KMS-11 (cell line): ENCODE data around the gene PTGES3L.
A peak's percentile ranks its signal among the peaks of the same experiment; 100 is the strongest.

Experiments used
- H2AFZ ChIP-seq: fragments of 200-600 bp; sonication (generic); 2 replicates; pipeline ENCODE4 v1.6.1; 2016; ENCODE audit warnings: antibody characterized with exemption, mixed run types, low read depth
- H3K27ac ChIP-seq: fragments of 200-600 bp; sonication (generic); 2 replicates; pipeline ENCODE4 v1.6.1; 2016; ENCODE audit warnings: mild to moderate bottlenecking, mixed run types
- H3K27me3 ChIP-seq: fragments of 200-600 bp; sonication (generic); 2 replicates; pipeline ENCODE4 v1.6.1; 2017; ENCODE audit warnings: mild to moderate bottlenecking, low read depth, mixed run types, moderate library complexity; ENCODE audit not compliant: insufficient read depth
- H3K36me3 ChIP-seq: fragments of 200-600 bp; sonication (generic); 2 replicates; pipeline ENCODE4 v1.6.1; 2017; ENCODE audit warnings: mild to moderate bottlenecking, mixed run types; ENCODE audit not compliant: insufficient read depth
- H3K4me1 ChIP-seq: fragments of 200-600 bp; sonication (generic); 2 replicates; pipeline ENCODE4 v1.6.1; 2016; ENCODE audit warnings: mild to moderate bottlenecking, low read depth, mixed run types; ENCODE audit not compliant: poor library complexity, severe bottlenecking
- H3K4me2 ChIP-seq: fragments of 200-600 bp; sonication (generic); 2 replicates; pipeline ENCODE4 v1.7.0; 2016; ENCODE audit warnings: mild to moderate bottlenecking, mixed run types
- H3K4me3 ChIP-seq: fragments of 200-600 bp; sonication (generic); IDR thresholded peaks from 2 replicates; pipeline ENCODE4 v1.6.1; 2017; ENCODE audit warnings: low read depth, low read length, mixed read lengths; ENCODE audit not compliant: insufficient read depth
- H3K79me2 ChIP-seq: fragments of 200-600 bp; sonication (generic); 2 replicates; pipeline ENCODE4 v1.6.1; 2016; ENCODE audit warnings: low read depth, mixed run types; ENCODE audit not compliant: insufficient read depth
- H3K9ac ChIP-seq: fragments of 200-600 bp; sonication (generic); 2 replicates; pipeline ENCODE4 v1.6.1; 2016; ENCODE audit warnings: mild to moderate bottlenecking, mixed run types
- H4K20me1 ChIP-seq: fragments of 200-600 bp; sonication (generic); 2 replicates; pipeline ENCODE4 v1.6.1; 2016; ENCODE audit warnings: mild to moderate bottlenecking, mixed run types; ENCODE audit not compliant: insufficient read depth
- CTCF ChIP-seq: fragments of 200-600 bp; sonication (generic); conservative IDR thresholded peaks from 2 replicates; pipeline ENCODE4 v1.6.1; 2017; ENCODE audit warnings: low read depth, mild to moderate bottlenecking, antibody characterized with exemption, low read length, moderate library complexity, mixed read lengths

Gene PTGES3L

GRCh38 chr17:42971589-42971988 is 8.3 kb downstream of the PTGES3L start:
- Histone ChIP-seq H3K27me3 (no peaks in the 10 kb centered on the region), H3K36me3 (no peaks in the 10 kb centered on the region), H2AFZ (no peak overlapping the region), H3K4me2 (no peak overlapping the region), H3K27ac (no peak overlapping the region), H3K4me3 (no peak overlapping the region), H3K9ac (no peak overlapping the region), H3K79me2 (no peaks in the 10 kb centered on the region), H4K20me1 (no peaks in the 10 kb centered on the region), H3K4me1 (peaks cover 33% of the 10 kb centered on the region)
- no peak for TF ChIP-seq CTCF

GRCh38 chr17:42969001-42969581 is 10.8 kb downstream of the PTGES3L start:
- Histone ChIP-seq H3K9ac (no peak overlapping the region; the same call in 1 of the 2 replicates), H3K4me3 (no peak overlapping the region), H3K4me2 (peak overlapping the region; percentile 31; the same call in 1 of the 2 replicates), H3K27me3 (no peaks in the 10 kb centered on the region), H3K79me2 (peaks cover 1% of the 10 kb centered on the region; the same call in 1 of the 2 replicates), H4K20me1 (no peaks in the 10 kb centered on the region), H2AFZ (no peak overlapping the region; the same call in 1 of the 2 replicates), H3K36me3 (no peaks in the 10 kb centered on the region), H3K4me1 (peaks cover 31% of the 10 kb centered on the region), H3K27ac (peak overlapping the region; percentile 64)
- TF ChIP-seq CTCF = no peak

- Histone ChIP-seq H3K36me3 (no peaks in the 10 kb centered on the region), H3K79me2 (peaks cover 13% of the 10 kb centered on the region), H3K4me1 (peaks cover 39% of the 10 kb centered on the region), H4K20me1 (no peaks in the 10 kb centered on the region), H3K4me3 (no peak overlapping the region), H3K4me2 (no peak overlapping the region; the same call in 1 of the 2 replicates), H3K27ac (peak overlapping the region; percentile 64; the same call in 1 of the 2 replicates), H3K27me3 (no peaks in the 10 kb centered on the region), H3K9ac (no peak overlapping the region), H2AFZ (no peak overlapping the region)
- no peak for TF ChIP-seq CTCF
These were observed 12.0 kb downstream of the PTGES3L start for GRCh38 chr17:42967925-42968324.

GRCh38 chr17:42964161-42964932 is 15.5 kb downstream of the PTGES3L start, which contains the start of gene AARSD1:
Gene AARSD1, minus strand, starts transcription at chr17:42964454. Its CDS starts 14 bp downstream, at chr17:42964440.
- peak within 1 kb of the TSS; percentile 68 for H3K9ac ChIP-seq
- H3K4me3 ChIP-seq = no peak within 1 kb of the TSS
- H4K20me1 ChIP-seq = no peaks in the 10 kb centered on the region
- H3K36me3 ChIP-seq = peaks cover 15% of the 10 kb centered on the region; the same call in 1 of the 2 replicates
- no peak for TF ChIP-seq CTCF
- peak within 1 kb of the TSS; percentile 83 for H2AFZ ChIP-seq
- H3K4me2 ChIP-seq = peak within 1 kb of the TSS; percentile 97
- H3K27me3 ChIP-seq = no peaks in the 10 kb centered on the region
- H3K79me2 ChIP-seq = peaks cover 22% of the 10 kb centered on the region
- H3K27ac ChIP-seq = peak within 1 kb of the TSS; percentile 60
- H3K4me1 ChIP-seq = peaks cover 35% of the 10 kb centered on the region
